ENCODE results near the gene ARHGAP27.

DNA sequence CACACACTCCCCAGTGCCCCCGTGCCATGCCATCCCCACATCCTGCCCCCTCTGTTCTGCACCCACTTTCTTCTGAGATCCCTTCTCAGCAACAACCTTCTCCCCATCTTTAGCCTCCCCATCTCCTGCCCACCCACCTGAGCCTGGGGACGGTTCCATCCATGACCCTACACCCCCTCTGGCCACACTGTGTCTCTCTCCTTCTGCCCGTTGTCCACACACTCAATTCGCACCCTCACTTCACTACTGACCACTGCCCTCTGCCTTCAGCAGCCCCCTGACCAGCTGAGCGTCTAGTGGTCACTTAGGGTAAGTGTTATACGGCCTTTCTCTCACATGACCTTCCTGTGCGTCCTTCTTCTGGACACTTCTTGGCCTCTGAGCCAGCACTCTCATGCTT lies 6.1 kb downstream of the ARHGAP27 start:
- TF ChIP-seq, protein P1, sequence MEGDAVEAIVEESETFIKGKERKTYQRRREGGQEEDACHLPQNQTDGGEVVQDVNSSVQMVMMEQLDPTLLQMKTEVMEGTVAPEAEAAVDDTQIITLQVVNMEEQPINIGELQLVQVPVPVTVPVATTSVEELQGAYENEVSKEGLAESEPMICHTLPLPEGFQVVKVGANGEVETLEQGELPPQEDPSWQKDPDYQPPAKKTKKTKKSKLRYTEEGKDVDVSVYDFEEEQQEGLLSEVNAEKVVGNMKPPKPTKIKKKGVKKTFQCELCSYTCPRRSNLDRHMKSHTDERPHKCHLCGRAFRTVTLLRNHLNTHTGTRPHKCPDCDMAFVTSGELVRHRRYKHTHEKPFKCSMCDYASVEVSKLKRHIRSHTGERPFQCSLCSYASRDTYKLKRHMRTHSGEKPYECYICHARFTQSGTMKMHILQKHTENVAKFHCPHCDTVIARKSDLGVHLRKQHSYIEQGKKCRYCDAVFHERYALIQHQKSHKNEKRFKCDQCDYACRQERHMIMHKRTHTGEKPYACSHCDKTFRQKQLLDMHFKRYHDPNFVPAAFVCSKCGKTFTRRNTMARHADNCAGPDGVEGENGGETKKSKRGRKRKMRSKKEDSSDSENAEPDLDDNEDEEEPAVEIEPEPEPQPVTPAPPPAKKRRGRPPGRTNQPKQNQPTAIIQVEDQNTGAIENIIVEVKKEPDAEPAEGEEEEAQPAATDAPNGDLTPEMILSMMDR (IDR thresholded peaks at IDR 0.05) = no peak
- TF ChIP-seq ZNF512 (CRISPR knock-in tag; IDR thresholded peaks at IDR 0.05; ENCODE audit: borderline replicate concordance) (no peak), TCF7 (CRISPR knock-in tag; IDR thresholded peaks at IDR 0.05; ENCODE audit: low read depth) (no peak), ZNF232 (CRISPR knock-in tag; IDR thresholded peaks at IDR 0.05) (no peak), HMGA2 (CRISPR knock-in tag; IDR thresholded peaks at IDR 0.05) (no peak), ATF2 (CRISPR knock-in tag; IDR thresholded peaks at IDR 0.05; ENCODE audit: borderline replicate concordance, low read depth) (no peak), FOXP1 (CRISPR knock-in tag; IDR thresholded peaks at IDR 0.05; ENCODE audit: borderline replicate concordance) (no peak), KAT7 (CRISPR knock-in tag; IDR thresholded peaks at IDR 0.05; ENCODE audit: borderline replicate concordance) (no peak), ELF4 (CRISPR knock-in tag; IDR thresholded peaks at IDR 0.05; ENCODE audit: low read depth) (no peak), ATF1 (CRISPR knock-in tag; IDR thresholded peaks at IDR 0.05) (no peak), ATF6 (CRISPR knock-in tag; IDR thresholded peaks at IDR 0.05) (no peak)
- TF ChIP-seq, protein P2, sequence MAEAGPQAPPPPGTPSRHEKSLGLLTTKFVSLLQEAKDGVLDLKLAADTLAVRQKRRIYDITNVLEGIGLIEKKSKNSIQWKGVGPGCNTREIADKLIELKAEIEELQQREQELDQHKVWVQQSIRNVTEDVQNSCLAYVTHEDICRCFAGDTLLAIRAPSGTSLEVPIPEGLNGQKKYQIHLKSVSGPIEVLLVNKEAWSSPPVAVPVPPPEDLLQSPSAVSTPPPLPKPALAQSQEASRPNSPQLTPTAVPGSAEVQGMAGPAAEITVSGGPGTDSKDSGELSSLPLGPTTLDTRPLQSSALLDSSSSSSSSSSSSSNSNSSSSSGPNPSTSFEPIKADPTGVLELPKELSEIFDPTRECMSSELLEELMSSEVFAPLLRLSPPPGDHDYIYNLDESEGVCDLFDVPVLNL (CRISPR knock-in tag; IDR thresholded peaks at IDR 0.05; ENCODE audit: borderline replicate concordance, low read depth) = no peak
- TF ChIP-seq, protein P3, sequence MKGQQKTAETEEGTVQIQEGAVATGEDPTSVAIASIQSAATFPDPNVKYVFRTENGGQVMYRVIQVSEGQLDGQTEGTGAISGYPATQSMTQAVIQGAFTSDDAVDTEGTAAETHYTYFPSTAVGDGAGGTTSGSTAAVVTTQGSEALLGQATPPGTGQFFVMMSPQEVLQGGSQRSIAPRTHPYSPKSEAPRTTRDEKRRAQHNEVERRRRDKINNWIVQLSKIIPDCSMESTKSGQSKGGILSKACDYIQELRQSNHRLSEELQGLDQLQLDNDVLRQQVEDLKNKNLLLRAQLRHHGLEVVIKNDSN (CRISPR knock-in tag; IDR thresholded peaks at IDR 0.05) = no peak
- TF ChIP-seq, protein P4, sequence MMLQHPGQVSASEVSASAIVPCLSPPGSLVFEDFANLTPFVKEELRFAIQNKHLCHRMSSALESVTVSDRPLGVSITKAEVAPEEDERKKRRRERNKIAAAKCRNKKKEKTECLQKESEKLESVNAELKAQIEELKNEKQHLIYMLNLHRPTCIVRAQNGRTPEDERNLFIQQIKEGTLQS (CRISPR knock-in tag; conservative IDR thresholded peaks at IDR 0.05) = no peak

Data from WTC11 (cell line).